Measurements from ENCODE around the gene GBP2.
"Not testable (repeated sequence)": the region's sequence is repeated elsewhere in the genome, so short reads cannot be mapped to it uniquely, and the experiment has no call there.

The GBP2 gene

GRCh38 chr1:89098857-89099256 is 27.1 kb downstream of the GBP2 start:
- Mint-ChIP-seq H3K27me3 (no peaks in the 10 kb centered on the region), H3K27ac (no peak overlapping the region), H3K4me1 (peaks cover 12% of the 10 kb centered on the region), H3K4me3 (no peak overlapping the region), H3K36me3 (peaks cover 10% of the 10 kb centered on the region), H3K9me3 (peaks cover 13% of the 10 kb centered on the region)

- Mint-ChIP-seq H3K27ac (no peak overlapping the region), H3K4me1 (no peaks in the 10 kb centered on the region), H3K4me3 (no peak overlapping the region), H3K9me3 (peaks cover 13% of the 10 kb centered on the region), H3K36me3 (peaks cover 6% of the 10 kb centered on the region), H3K27me3 (no peaks in the 10 kb centered on the region)
Measured at GRCh38 chr1:89095737-89096136, 30.2 kb downstream of the GBP2 start.

GRCh38 chr1:89089962-89090361 is 36.0 kb downstream of the GBP2 start:
- no peaks in the 10 kb centered on the region for H3K9me3 Mint-ChIP-seq
- H3K4me3 Mint-ChIP-seq = no peak overlapping the region
- H3K27me3 Mint-ChIP-seq = no peaks in the 10 kb centered on the region
- no peaks in the 10 kb centered on the region for H3K4me1 Mint-ChIP-seq
- H3K36me3 Mint-ChIP-seq = peaks cover 1% of the 10 kb centered on the region
- no peak overlapping the region for H3K27ac Mint-ChIP-seq

- Mint-ChIP-seq H3K4me1 (no peaks in the 10 kb centered on the region), H3K36me3 (no peaks in the 10 kb centered on the region), H3K27ac (no peak overlapping the region), H3K4me3 (no peak overlapping the region), H3K9me3 (no peaks in the 10 kb centered on the region), H3K27me3 (no peaks in the 10 kb centered on the region)
Measured at GRCh38 chr1:89088572-89088971, 37.3 kb downstream of the GBP2 start.

GRCh38 chr1:89087241-89087640 is 38.7 kb downstream of the GBP2 start:
- Mint-ChIP-seq H3K9me3 (no peaks in the 10 kb centered on the region), H3K4me3 (no peak overlapping the region), H3K27me3 (no peaks in the 10 kb centered on the region), H3K27ac (no peak overlapping the region), H3K4me1 (no peaks in the 10 kb centered on the region), H3K36me3 (no peaks in the 10 kb centered on the region)

GRCh38 chr1:89085781-89086180 is 40.1 kb downstream of the GBP2 start:
- Mint-ChIP-seq H3K27me3 (no peaks in the 10 kb centered on the region), H3K4me1 (no peaks in the 10 kb centered on the region)

GRCh38 chr1:89081005-89081404 is 44.9 kb downstream of the GBP2 start:
- Mint-ChIP-seq H3K27ac (no peak overlapping the region), H3K9me3 (no peaks in the 10 kb centered on the region), H3K4me1 (no peaks in the 10 kb centered on the region), H3K36me3 (peaks cover 2% of the 10 kb centered on the region), H3K27me3 (no peaks in the 10 kb centered on the region), H3K4me3 (no peak overlapping the region)

More at GRCh38 chr1:89085781-89086180, 40.1 kb downstream of the GBP2 start:
- no peaks in the 10 kb centered on the region for H3K9me3 Mint-ChIP-seq
- no peak overlapping the region for H3K27ac Mint-ChIP-seq
- no peaks in the 10 kb centered on the region for H3K36me3 Mint-ChIP-seq
- no peak overlapping the region for H3K4me3 Mint-ChIP-seq

- H3K27me3 Mint-ChIP-seq, H3K36me3 Mint-ChIP-seq, H3K4me3 Mint-ChIP-seq, H3K4me1 Mint-ChIP-seq, H3K9me3 Mint-ChIP-seq, H3K27ac Mint-ChIP-seq: not testable (repeated sequence)
Measured at GRCh38 chr1:89080068-89080467, 45.8 kb downstream of the GBP2 start.

- peaks cover 28% of the 10 kb centered on the region for H3K4me1 Mint-ChIP-seq
- not testable (repeated sequence) for H3K36me3 Mint-ChIP-seq, H3K27me3 Mint-ChIP-seq
Measured at GRCh38 chr1:89072466-89073065, 53.3 kb downstream of the GBP2 start.

GRCh38 chr1:89070509-89070908 is 55.4 kb downstream of the GBP2 start:
- Mint-ChIP-seq H3K27ac (peak overlapping the region; percentile 99), H3K4me3 (peak overlapping the region; percentile 93), H3K4me1 (peaks cover 30% of the 10 kb centered on the region), H3K36me3 (peaks cover 9% of the 10 kb centered on the region), H3K27me3 (no peaks in the 10 kb centered on the region), H3K9me3 (peaks cover 5% of the 10 kb centered on the region)

More at GRCh38 chr1:89072466-89073065, 53.3 kb downstream of the GBP2 start:
- H3K4me3 Mint-ChIP-seq, H3K9me3 Mint-ChIP-seq, H3K27ac Mint-ChIP-seq: not testable (repeated sequence)

GRCh38 chr1:89069951-89070350 is 56.0 kb downstream of the GBP2 start:
- Mint-ChIP-seq H3K4me3 (peak overlapping the region; percentile 93), H3K4me1 (peaks cover 35% of the 10 kb centered on the region), H3K27me3 (no peaks in the 10 kb centered on the region), H3K27ac (peak overlapping the region; percentile 99), H3K9me3 (peaks cover 5% of the 10 kb centered on the region), H3K36me3 (peaks cover 9% of the 10 kb centered on the region)

- peak overlapping the region; percentile 9 for H3K27ac Mint-ChIP-seq
- no peak overlapping the region for H3K4me3 Mint-ChIP-seq
- no peaks in the 10 kb centered on the region for H3K27me3 Mint-ChIP-seq
- H3K9me3 Mint-ChIP-seq = peaks cover 5% of the 10 kb centered on the region
- peaks cover 10% of the 10 kb centered on the region for H3K36me3 Mint-ChIP-seq
- peaks cover 44% of the 10 kb centered on the region for H3K4me1 Mint-ChIP-seq
Measured at GRCh38 chr1:89068291-89068690, 57.6 kb downstream of the GBP2 start.

GRCh38 chr1:89065079-89065868 is 60.6 kb downstream of the GBP2 start, which contains the start of gene GBP1:
Gene GBP1 (minus strand): TSS chr1:89065208. CDS start chr1:89063234, 1,974 bp downstream.
- H3K4me3 Mint-ChIP-seq = peak within 1 kb of the TSS; percentile 94
- H3K4me1 Mint-ChIP-seq = peaks cover 68% of the 10 kb centered on the region

GRCh38 chr1:89064632-89065031 is 61.3 kb downstream of the GBP2 start:
- Mint-ChIP-seq H3K27ac (peak overlapping the region; percentile 99), H3K4me3 (peak overlapping the region; percentile 94), H3K27me3 (no peaks in the 10 kb centered on the region), H3K36me3 (peaks cover 36% of the 10 kb centered on the region), H3K9me3 (no peaks in the 10 kb centered on the region), H3K4me1 (peaks cover 65% of the 10 kb centered on the region)

More at GRCh38 chr1:89065079-89065868, 60.6 kb downstream of the GBP2 start, which contains the start of gene GBP1:
- no peaks in the 10 kb centered on the region for H3K9me3 Mint-ChIP-seq
- H3K27me3 Mint-ChIP-seq = no peaks in the 10 kb centered on the region
- H3K36me3 Mint-ChIP-seq = peaks cover 34% of the 10 kb centered on the region
- H3K27ac Mint-ChIP-seq = peak within 1 kb of the TSS; percentile 99

GRCh38 chr1:89063094-89063493 is 62.8 kb downstream of the GBP2 start:
- peak overlapping the region; percentile 99 for H3K27ac Mint-ChIP-seq
- H3K27me3 Mint-ChIP-seq = no peaks in the 10 kb centered on the region
- H3K4me3 Mint-ChIP-seq = peak overlapping the region; percentile 94
- peaks cover 39% of the 10 kb centered on the region for H3K36me3 Mint-ChIP-seq
- peaks cover 57% of the 10 kb centered on the region for H3K4me1 Mint-ChIP-seq
- H3K9me3 Mint-ChIP-seq = no peaks in the 10 kb centered on the region

GRCh38 chr1:89060091-89060490 is 65.8 kb downstream of the GBP2 start:
- peak overlapping the region; percentile 94 for H3K4me3 Mint-ChIP-seq
- no peaks in the 10 kb centered on the region for H3K27me3 Mint-ChIP-seq
- H3K9me3 Mint-ChIP-seq = no peaks in the 10 kb centered on the region
- H3K4me1 Mint-ChIP-seq = peaks cover 48% of the 10 kb centered on the region
- H3K27ac Mint-ChIP-seq = peak overlapping the region; percentile 33
- H3K36me3 Mint-ChIP-seq = peaks cover 46% of the 10 kb centered on the region

Measured in activated naive CD4-positive, alpha-beta T cell treated with anti-CD3 and anti-CD28 coated beads, Interleukin-2, amount 50 U/mL, for 24 hours (primary cell).